ENCODE results near the gene THSD4. TPM values are rescaled to one million over a fixed set of nuclear protein-coding genes. Genes with fewer than 3 reads are reported as not detected.

THSD4 gene
- total RNA-seq, 1 experiment from 2014 or later: 65.4 TPM

DNA sequence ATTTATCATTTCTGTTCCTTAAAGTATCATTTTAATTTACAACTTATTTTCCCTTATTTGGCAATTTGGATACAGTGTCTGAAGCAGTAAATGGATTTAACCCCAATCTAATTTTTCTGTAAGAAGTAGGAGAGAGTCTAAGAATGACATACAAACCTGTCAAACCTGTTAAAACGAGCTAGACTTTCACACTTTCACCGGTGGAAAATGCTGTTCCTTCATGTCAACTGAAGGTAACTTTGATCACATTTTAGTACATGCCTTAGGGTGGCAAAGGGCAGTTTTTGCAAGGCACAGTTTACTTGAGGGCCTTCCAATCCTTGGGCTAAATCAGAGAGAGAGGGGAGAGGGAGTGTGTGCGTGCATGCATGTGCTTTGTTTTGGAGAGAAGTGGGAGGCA, 221.4 kb downstream of the THSD4 start:
- Histone ChIP-seq H3K27me3 (ENCODE audit: control insufficient read depth, insufficient read depth, low read length) (no peaks in the 10 kb centered on the region), H3K4me1 (ENCODE audit: control insufficient read depth, insufficient read depth, low read length) (no peaks in the 10 kb centered on the region), H3K4me3 (ENCODE audit: low read depth in 2 of 2, low read length in 2 of 2) (no peak overlapping the region), H3K36me3 (ENCODE audit: control insufficient read depth, insufficient read depth, low read length) (no peaks in the 10 kb centered on the region; the same call in 1 of the 2 replicates), H3K9me3 (ENCODE audit: control insufficient read depth, insufficient read depth, low read depth, low read length) (no peaks in the 10 kb centered on the region), H3K27ac (ENCODE audit: low read length) (no peak overlapping the region)
- in situ Hi-C loops (cut with HindIII; ENCODE audit: low pct_unique_long_range_greater_than_20kb, low sequenced_read_pairs) (no loop called here), intact Hi-C loops (cut with micrococcal nuclease; ENCODE audit: unreplicated experiment) (no loop called here)
- DNase-seq (ENCODE audit: low read depth, low spot score) (no peak), ATAC-seq (no peak)
- CTCF ChIA-PET: no interaction called here
- TF ChIP-seq SIN3A (IDR thresholded peaks at IDR 0.05; ENCODE audit: borderline replicate concordance, insufficient read depth, low read depth, low read length) (no peak), REST (IDR thresholded peaks at IDR 0.05; ENCODE audit: insufficient read depth in 1 of 2, low read depth in 2 of 2, low read length in 1 of 2) (no peak), TCF7L2 (IDR thresholded peaks at IDR 0.05; ENCODE audit: low read depth, low read length) (no peak), CTCF (IDR thresholded peaks at IDR 0.05) (no peak), POLR2AphosphoS5 (IDR thresholded peaks at IDR 0.05; ENCODE audit: low read depth, low read length) (no peak)
- BruUV-seq (replicated peaks): no TSS peak
- POLR2A ChIA-PET: no interaction called here

GRCh38 chr15:71337197-71337845, 222.1 kb downstream of the THSD4 start:
- H3K27me3 ChIP-seq (ENCODE audit: control insufficient read depth, insufficient read depth, low read length): no peaks in the 10 kb centered on the region
- TF ChIP-seq POLR2AphosphoS5 (IDR thresholded peaks at IDR 0.05; ENCODE audit: low read depth, low read length): no peak
- H3K27ac ChIP-seq (ENCODE audit: low read length): no peak overlapping the region
- in situ Hi-C loops (cut with HindIII; ENCODE audit: low pct_unique_long_range_greater_than_20kb, low sequenced_read_pairs) (no loop called here), intact Hi-C loops (cut with micrococcal nuclease; ENCODE audit: unreplicated experiment) (no loop called here)
- CTCF ChIA-PET: no interaction called here
- H3K4me3 ChIP-seq (ENCODE audit: low read depth in 2 of 2, low read length in 2 of 2): no peak overlapping the region
- DNase-seq (ENCODE audit: low read depth, low spot score): no peak
- BruUV-seq (replicated peaks): no TSS peak
- H3K9me3 ChIP-seq (ENCODE audit: control insufficient read depth, insufficient read depth, low read depth, low read length): no peaks in the 10 kb centered on the region
- POLR2A ChIA-PET: no interaction called here
- no peak for ATAC-seq
- no peaks in the 10 kb centered on the region; the same call in 1 of the 2 replicates for H3K36me3 ChIP-seq (ENCODE audit: control insufficient read depth, insufficient read depth, low read length)
- H3K4me1 ChIP-seq (ENCODE audit: control insufficient read depth, insufficient read depth, low read length): no peaks in the 10 kb centered on the region

- no peaks in the 10 kb centered on the region; the same call in 1 of the 2 replicates for H3K36me3 ChIP-seq (ENCODE audit: control insufficient read depth, insufficient read depth, low read length)
- H3K4me3 ChIP-seq (ENCODE audit: low read depth in 2 of 2, low read length in 2 of 2): no peak overlapping the region
- TF ChIP-seq POLR2AphosphoS5 (IDR thresholded peaks at IDR 0.05; ENCODE audit: low read depth, low read length) (no peak), SIN3A (IDR thresholded peaks at IDR 0.05; ENCODE audit: borderline replicate concordance, insufficient read depth, low read depth, low read length) (no peak), CTCF (IDR thresholded peaks at IDR 0.05) (no peak), REST (IDR thresholded peaks at IDR 0.05; ENCODE audit: insufficient read depth in 1 of 2, low read depth in 2 of 2, low read length in 1 of 2) (no peak), TCF7L2 (IDR thresholded peaks at IDR 0.05; ENCODE audit: low read depth, low read length) (no peak)
- no peaks in the 10 kb centered on the region for H3K9me3 ChIP-seq (ENCODE audit: control insufficient read depth, insufficient read depth, low read depth, low read length)
- POLR2A ChIA-PET: no interaction called here
- intact Hi-C loops (cut with micrococcal nuclease; ENCODE audit: unreplicated experiment) (no loop called here), in situ Hi-C loops (cut with HindIII; ENCODE audit: low pct_unique_long_range_greater_than_20kb, low sequenced_read_pairs) (no loop called here)
- DNase-seq (ENCODE audit: low read depth, low spot score) (no peak), ATAC-seq (no peak)
- H3K4me1 ChIP-seq (ENCODE audit: control insufficient read depth, insufficient read depth, low read length): no peaks in the 10 kb centered on the region
- BruUV-seq (replicated peaks): no TSS peak
- H3K27ac ChIP-seq (ENCODE audit: low read length): no peak overlapping the region
- H3K27me3 ChIP-seq (ENCODE audit: control insufficient read depth, insufficient read depth, low read length): no peaks in the 10 kb centered on the region
- CTCF ChIA-PET: no interaction called here
Observed at GRCh38 chr15:71338265-71338664, 223.0 kb downstream of the THSD4 start.
